SIG-M5 treated with dmso at 0.1 percent for 504 hours (cell line): ENCODE measurements around the gene GNB5.
A peak's percentile ranks its signal among the peaks of the same experiment; 100 is the strongest.

Experiments used
- DNase-seq: peaks from one replicate; lab custom pipeline; 2025; ENCODE audit not compliant: unreplicated experiment; lab: John Stamatoyannopoulos, UW

The GNB5 gene

GRCh38 chr15:52146261-52146660 lies 44.9 kb downstream of the GNB5 start:
- no peak for DNase-seq

DNA sequence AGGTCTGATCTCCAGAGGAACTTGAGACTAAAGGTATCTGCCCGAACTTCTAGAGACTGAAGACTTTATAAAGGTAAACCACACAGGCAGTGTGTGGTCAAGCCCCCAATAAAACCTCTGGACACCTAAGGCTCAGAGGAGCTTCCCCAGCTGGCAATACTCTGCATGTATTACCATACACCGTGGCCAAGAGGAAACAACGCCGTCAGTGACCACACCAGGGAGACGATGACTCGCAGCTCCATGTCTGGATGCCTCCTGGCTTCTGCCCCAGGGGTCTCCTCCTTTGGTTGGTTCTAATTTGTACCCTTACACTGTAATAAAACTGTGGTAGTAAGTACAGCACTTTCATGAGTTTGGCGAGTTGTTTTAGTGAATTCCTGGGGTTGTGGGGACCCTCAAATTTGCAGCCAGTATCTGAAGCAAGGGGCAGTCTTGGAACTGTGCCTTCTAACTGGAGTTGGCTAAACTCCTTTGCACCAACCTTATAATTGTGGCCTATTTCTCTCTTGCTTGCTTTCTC lies 46.5 kb downstream of the GNB5 start:
- DNase-seq = no peak

- no peak for DNase-seq
Observed at GRCh38 chr15:52143873-52144272, 47.3 kb downstream of the GNB5 start.

GRCh38 chr15:52140646-52141045 lies 50.5 kb downstream of the GNB5 start:
- DNase-seq = no peak

DNA sequence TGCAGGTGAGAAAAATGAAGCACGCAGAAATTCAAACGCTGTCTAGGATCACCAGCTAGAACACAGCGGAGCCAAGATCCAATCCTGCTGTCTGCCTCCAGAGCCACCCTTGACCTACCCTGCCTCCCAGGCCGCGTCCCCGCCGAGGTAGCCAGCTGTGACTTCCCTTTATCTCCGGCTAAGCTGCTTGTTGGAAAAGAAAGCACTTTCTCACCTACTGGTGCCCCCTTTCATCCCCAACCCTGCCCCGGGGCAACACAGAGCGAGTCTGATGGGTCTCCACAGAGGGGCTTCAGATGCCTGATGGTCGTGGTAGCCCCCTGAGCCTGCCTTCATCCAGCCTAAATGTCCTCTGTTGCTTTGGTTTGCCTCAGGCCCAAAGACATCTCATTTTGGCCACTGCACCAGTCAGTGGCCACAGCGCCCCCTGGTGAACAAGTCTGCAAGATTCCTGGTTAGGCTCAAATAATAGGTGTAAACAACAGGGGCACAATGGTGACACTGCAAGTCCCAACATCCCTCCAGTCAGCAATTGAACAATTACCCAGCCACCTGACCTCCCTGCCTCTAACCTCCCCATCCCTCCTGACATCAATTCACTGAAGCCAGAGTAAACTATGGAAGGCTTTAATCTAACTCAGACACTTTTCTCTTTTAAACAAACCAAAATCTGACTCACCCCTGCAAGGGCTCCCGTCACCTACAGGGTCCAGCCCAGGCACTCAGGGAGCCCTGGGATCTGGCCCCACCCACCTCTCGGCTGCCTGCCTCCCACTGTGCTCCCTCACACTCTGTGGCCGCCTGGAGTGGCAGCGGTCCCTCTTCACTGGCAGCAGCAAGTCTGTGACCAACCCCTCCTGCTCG lies 51.4 kb downstream of the GNB5 start:
- peak; percentile 60 for DNase-seq

- peak; percentile 92 for DNase-seq
Observed at GRCh38 chr15:52137432-52138357, 53.5 kb downstream of the GNB5 start.

- DNase-seq = peak; percentile 42
Observed at GRCh38 chr15:52136442-52136980, 54.7 kb downstream of the GNB5 start.

DNA sequence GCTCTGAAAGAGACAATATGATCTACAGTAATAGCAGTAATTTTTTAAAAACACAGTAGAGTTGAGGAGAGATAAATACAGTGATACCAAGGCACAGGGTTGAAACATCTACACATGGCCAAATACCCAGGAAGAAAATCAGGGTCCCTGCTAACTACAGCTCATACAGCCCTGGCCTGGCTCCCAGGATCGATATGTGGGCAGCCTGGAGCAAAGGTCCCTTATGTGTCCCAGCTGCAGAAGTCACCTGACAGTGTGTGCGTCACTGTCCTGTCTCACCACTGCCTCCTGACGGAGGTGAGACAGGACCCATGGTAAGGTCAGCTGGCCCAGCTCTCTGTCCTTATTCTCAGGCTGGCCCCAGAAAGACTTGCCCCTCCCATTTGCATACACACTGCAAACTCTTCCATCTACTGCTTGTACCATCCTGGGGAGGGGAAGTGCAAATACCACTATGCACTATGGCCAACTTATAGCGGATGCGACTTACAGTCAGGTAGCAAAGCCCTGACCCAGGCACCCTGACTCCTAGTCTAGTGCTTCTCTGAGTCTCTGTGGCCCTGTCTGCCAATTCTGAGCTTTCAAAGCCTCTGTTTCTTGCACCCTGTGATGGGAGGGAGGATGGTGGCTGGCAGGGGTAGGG lies 56.6 kb downstream of the GNB5 start:
- DNase-seq = no peak

DNA sequence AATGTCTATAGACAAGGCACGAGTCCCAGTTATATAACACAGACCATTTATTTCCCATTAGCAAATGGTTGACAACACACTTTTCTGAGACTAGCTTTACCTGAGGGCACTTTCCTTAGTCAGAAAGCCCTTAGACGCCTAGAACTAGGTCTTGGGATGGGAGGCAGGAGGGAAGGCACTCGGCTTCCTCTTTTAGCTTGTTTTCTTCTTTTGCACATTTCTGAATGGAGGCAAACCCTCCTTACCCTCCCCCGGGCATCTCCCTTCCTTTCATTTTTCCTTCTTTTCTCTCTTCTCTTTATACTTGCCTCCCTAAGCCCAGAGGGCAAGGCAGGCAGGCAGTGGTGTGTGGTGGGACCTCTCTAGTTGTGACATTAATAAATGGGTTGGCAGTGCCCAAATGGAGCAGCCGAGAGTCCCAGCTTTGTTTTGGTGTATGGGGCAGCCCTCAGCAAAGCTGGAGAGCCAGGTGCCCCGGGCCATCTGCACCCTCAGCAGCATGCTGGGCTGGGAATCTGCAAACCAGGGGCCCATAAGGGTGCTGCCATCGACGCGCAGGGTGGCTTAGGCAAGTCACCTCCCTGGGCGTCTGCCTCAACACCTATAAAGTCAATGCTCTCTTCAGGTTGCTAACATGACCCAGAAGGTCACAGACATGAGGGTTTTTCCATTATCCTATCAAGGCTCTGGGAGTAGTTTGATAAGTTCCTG lies 57.5 kb downstream of the GNB5 start:
- no peak for DNase-seq

DNA sequence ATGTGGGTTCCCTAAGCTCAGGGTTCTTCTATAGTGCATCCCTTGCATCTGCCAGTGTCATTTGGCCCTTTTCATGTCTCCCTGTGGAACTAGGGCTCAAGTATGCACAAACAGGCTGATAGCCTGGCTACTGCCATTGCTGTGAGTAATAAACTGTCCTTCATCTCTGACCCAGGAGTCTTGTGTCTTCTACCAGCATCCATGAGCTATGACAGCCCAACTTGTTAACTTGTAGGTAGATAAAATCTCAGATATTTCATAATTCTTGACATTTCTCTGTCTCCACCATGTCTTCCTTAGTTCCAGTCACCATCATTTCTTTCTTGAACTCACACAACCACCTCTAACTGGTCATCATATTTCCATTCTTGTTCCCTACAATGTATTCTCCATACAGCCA lies 59.1 kb downstream of the GNB5 start:
- DNase-seq = no peak

DNA sequence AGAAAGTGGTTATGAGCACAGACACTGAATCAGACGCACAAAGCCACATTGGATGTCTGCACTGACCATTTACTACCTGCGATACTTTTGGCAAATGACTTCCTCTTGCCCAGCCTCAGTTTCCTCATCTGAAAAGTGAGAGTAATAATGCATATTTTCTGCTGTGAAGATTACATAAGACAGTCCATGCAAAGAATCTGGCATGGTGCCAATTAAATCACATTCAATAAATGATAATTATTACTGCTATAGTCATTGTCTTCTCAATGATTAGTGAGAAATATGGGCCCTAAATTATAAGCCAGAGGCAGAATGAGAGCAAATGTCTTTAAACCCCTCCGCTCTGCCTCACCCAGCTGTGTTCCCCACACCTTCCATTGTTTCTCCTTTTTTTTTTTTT lies 62.6 kb downstream of the GNB5 start:
- DNase-seq = no peak

DNA sequence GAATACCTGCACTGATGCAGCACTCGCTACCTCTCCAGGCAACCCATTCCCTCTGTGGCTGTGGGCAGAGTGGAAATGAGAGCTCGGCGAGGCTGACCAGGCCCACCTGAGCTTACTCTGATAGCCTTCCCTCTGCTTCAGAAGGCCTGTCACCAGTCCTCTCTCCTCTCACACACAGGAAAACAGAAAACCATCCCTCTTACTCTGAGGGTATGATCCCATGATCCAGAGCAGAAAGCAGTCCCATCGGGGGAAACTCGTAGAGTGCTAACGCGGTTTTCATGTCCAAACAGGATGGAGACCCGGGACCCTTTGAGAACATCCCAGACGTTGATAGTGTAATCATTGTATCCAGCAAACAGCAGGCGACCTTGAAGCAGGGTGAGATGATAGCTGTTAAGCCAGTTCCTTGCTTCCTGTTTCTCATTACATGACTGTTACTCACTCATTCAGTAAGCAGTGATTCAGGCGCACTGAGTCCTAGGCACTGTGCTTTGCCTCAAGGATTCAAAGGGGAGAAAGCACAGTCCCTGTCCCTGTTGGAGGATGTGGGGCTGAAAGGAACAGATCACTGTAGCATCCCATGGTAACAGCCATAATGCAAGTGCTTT lies 66.8 kb downstream of the GNB5 start:
- DNase-seq = no peak

GRCh38 chr15:52121896-52122295 lies 69.3 kb downstream of the GNB5 start:
- no peak for DNase-seq

DNA sequence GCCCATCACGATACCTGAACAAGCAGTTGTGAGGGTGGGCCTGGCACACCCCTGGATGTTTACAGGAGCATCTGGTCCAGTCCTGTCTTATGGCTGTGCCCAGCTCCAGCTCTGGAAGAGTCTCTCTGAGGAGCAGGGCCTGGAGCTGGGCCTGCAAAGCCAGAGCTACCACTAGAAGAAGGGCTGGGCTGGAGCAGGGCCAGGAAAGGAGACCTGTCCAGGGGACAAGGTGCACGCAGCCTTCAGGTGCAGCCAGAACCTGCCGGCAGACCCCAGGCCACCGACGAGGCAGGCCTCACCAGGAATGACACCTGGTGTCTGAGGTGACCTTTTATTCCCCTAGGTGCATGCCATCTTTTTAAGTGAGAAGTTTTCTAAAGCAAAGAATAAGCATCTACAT lies 70.2 kb downstream of the GNB5 start:
- DNase-seq = no peak

GRCh38 chr15:52120488-52120887 lies 70.7 kb downstream of the GNB5 start:
- no peak for DNase-seq

GRCh38 chr15:52118969-52119749 lies 72.0 kb downstream of the GNB5 start:
- no peak for DNase-seq

DNA sequence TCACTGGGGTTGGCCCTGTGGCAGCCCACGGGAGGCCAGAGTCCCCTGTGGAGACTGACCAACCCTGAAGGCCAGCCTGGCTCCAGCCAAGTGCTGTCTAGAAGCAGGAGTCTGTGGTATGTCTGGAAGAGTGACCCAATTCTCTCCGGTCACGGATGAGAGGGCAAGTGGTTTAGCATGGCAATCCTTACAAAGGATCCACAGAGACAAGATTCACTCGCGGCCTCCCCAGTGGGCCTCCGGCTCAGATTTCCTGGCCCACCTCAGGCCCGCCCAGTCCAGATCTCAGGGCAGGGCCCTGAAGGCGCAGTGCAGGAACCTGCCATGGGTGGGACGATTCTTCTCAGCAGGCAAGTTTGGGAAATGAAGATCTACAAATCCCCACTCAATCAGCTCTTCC lies 73.6 kb downstream of the GNB5 start:
- no peak for DNase-seq

- no peak for DNase-seq
Observed at GRCh38 chr15:52115598-52116427, 75.4 kb downstream of the GNB5 start.
